Ectodermal cell (in vitro differentiated cells): Measurements from ENCODE around the gene CYTH2.

Source experiments
- H3K27ac ChIP-seq: 2 replicates; pipeline ENCODE4 v1.7.0; 2013; ENCODE audit warnings: mild to moderate bottlenecking, low read depth, low read length; ENCODE audit not compliant: insufficient read depth, poor library complexity, severe bottlenecking
- H3K27me3 ChIP-seq: 2 replicates; pipeline ENCODE4 v1.7.0; 2013; ENCODE audit warnings: mild to moderate bottlenecking, low read length; ENCODE audit not compliant: insufficient read depth, control insufficient read depth, poor library complexity, severe bottlenecking
- H3K36me3 ChIP-seq: one replicate; pipeline ENCODE4 v1.7.0; 2013; ENCODE audit warnings: low read length; ENCODE audit not compliant: control insufficient read depth, insufficient read depth
- H3K4me1 ChIP-seq: one replicate; pipeline ENCODE4 v1.7.0; 2013; ENCODE audit warnings: low read length; ENCODE audit not compliant: control insufficient read depth, insufficient read depth
- H3K4me3 ChIP-seq: 2 replicates; pipeline ENCODE4 v1.7.0; 2013; ENCODE audit warnings: low read depth, low read length, control low read depth; ENCODE audit not compliant: insufficient read depth
- H3K9me3 ChIP-seq: 2 replicates; pipeline ENCODE4 v1.7.0; 2013; ENCODE audit warnings: mild to moderate bottlenecking, low read length, moderate library complexity; ENCODE audit not compliant: control insufficient read depth
- WGBS, 2 experiments: methylation state at CpG; one replicate each; pipeline ENCODE4 v1.1.7; 2013; ENCODE audit warnings: missing lambda C conversion rate in 2 of 2; 5-methylcytosine and 5-hydroxymethylcytosine counted together

The CYTH2 gene

DNA sequence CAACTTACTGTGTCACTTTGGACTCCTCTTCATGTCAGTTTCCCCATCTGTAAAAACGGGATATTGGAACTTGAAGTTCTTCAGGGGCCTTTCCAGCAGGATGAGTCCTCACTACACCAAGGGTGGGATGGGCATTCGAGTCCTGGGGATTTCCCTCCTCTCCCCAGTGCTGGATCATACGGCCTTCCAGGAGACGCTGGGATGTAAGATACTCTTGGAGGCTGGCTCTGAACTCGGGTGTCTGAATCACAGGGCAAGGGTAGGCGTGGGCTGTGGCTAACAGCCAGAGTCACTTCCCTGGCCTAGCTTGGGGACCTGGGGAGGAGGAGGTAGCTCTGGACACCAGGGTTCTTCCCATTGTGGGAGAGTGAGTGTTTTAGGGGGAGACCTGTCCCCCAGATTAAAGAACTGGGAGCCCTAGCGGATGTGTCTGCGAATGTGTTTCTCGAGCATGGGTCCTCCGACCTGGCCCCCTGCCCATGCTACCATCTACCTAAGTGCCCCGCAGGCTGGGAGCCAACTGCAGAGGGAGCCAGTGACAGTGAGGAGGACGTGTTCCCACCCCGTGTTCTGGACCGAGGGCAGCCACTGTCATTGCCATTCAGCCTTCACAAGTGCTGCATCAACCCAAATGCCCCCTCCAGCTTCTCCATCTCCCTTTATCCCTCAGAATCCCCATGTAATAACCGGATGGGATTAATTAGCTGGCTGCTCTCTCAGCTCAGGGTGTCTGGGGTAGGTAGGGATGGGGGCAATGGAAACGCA, 2.4 kb upstream of the CYTH2 start:
- H3K27me3 ChIP-seq = no peaks in the 10 kb centered on the region
- H3K4me1 ChIP-seq = peaks cover 11% of the 10 kb centered on the region
- no peak overlapping the region for H3K4me3 ChIP-seq
- peaks cover 13% of the 10 kb centered on the region for H3K36me3 ChIP-seq
- WGBS, 2 experiments = 87% methylated on average over 16 of the region's 16 CpGs
- no peaks in the 10 kb centered on the region for H3K9me3 ChIP-seq
- H3K27ac ChIP-seq = no peak overlapping the region

DNA sequence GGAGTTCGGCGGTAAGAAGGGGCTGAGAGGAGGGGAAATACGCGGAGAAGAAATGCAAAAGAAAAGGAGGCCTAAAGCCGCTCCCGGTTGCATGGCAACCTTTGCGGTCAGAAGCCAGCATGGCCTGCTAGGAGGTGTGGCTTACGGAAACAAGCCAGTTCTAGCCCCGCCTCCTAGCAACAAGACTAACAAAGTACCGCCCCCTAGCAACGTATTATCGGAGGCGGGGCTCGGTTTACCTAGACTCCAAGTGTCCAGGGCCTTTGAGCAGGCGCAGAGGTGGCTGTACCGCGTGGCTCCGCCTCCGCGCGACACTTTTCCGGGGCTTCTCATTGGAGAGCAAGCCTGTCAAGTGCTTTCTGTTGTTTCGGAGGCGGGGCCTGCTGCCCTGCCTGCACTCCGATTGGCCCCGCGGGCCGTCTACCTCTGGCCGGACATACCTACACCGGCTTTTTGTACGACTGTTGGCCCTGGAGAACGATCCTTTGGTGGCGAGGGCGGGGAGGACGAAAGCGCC, 339 bp upstream of the CYTH2 start:
- 0% methylated on average over 36 of the region's 36 CpGs for WGBS, 2 experiments
- Histone ChIP-seq H3K4me3 (peak overlapping the region; percentile 75), H3K27ac (peak overlapping the region; percentile 95)

DNA sequence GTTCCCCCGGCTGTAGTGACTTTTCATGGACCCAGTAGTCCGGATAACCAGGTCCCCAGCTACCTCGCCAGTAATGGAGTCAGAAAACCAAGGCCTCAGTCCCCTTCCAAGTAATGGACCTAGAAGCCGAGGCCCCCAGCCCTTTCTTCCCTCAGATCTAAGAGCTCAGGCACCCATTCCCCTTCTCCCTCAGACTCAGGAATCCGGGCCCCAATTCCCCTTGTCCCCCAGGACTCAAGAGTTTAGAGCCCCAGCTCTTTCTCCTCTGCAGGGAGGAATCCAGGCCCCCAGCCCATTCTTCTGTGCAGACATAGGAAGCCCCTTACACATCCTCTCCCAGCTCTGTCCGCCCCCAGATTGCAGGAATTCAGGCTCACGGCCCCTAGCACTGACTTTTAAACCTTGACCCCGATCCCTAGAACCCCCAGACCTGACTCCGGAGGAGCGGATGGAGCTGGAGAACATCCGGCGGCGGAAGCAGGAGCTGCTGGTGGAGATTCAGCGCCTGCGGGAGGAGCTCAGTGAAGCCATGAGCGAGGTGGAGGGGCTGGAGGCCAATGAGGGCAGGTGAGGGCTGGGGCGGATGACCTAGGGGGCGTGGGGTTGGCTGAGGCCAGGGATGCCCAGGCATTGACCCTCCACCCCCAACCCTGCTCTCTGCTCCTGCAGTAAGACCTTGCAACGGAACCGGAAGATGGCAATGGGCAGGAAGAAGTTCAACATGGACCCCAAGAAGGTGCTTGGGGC, 938 bp downstream of the CYTH2 start:
- Histone ChIP-seq H3K27ac (no peak overlapping the region), H3K9me3 (no peaks in the 10 kb centered on the region), H3K27me3 (no peaks in the 10 kb centered on the region), H3K36me3 (peaks cover 38% of the 10 kb centered on the region), H3K4me3 (peak overlapping the region; percentile 75), H3K4me1 (peaks cover 11% of the 10 kb centered on the region)
- 72 to 75% methylated on average over 20 of the region's 20 CpGs for WGBS, 2 experiments

More for the DNA sequence above, 339 bp upstream of the CYTH2 start:
- Histone ChIP-seq H3K4me1 (peaks cover 11% of the 10 kb centered on the region), H3K27me3 (no peaks in the 10 kb centered on the region), H3K9me3 (no peaks in the 10 kb centered on the region), H3K36me3 (peaks cover 26% of the 10 kb centered on the region)

DNA sequence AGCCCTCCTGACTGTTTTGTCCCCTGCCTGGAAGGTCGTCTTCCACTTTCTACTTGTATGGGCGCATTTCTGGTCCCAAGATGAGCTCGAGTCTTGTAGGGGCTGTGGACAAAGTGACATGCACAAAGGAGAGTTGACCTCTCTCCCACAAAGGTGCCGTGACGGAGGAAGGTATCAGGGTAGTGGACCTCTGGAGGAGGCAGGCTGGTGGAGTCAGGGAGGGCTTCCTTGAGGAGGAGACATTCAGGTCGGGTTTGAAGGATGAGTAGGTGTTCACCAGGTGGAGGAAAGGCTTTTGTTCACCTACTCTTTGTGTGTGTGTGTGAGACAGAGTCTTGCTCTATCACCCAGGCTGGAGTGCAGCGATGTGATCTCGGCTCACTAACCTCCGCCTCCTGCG, 1.7 kb downstream of the CYTH2 start:
- peaks cover 45% of the 10 kb centered on the region for H3K36me3 ChIP-seq
- H3K27me3 ChIP-seq = no peaks in the 10 kb centered on the region
- WGBS, 2 experiments = 93 to 95% methylated on average over 10 of the region's 10 CpGs
- H3K4me1 ChIP-seq = peaks cover 11% of the 10 kb centered on the region
- H3K9me3 ChIP-seq = no peaks in the 10 kb centered on the region
- H3K27ac ChIP-seq = no peak overlapping the region
- H3K4me3 ChIP-seq = no peak overlapping the region

DNA sequence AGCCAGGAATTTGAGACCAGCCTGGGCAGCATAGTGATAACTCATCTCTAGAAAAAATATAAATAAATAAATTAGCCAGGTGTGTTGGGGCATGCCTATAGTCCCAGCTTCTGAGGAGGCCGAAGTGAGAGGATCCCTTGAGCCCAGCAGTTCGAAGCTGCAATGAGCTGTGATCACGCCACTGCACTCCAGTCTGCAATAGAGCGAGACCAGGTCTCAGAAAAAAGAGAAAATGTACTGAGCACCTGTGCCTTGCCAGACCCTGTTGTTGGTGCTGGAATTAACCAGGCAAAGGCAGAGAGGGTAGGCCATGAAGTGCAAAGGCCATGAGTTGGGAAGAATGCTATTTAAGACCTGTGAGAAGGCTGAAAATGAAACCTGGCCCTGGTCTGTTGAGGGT, 2.7 kb downstream of the CYTH2 start:
- peaks cover 53% of the 10 kb centered on the region for H3K36me3 ChIP-seq
- WGBS, 2 experiments = 94 to 95% methylated on average over 4 of the region's 4 CpGs

DNA sequence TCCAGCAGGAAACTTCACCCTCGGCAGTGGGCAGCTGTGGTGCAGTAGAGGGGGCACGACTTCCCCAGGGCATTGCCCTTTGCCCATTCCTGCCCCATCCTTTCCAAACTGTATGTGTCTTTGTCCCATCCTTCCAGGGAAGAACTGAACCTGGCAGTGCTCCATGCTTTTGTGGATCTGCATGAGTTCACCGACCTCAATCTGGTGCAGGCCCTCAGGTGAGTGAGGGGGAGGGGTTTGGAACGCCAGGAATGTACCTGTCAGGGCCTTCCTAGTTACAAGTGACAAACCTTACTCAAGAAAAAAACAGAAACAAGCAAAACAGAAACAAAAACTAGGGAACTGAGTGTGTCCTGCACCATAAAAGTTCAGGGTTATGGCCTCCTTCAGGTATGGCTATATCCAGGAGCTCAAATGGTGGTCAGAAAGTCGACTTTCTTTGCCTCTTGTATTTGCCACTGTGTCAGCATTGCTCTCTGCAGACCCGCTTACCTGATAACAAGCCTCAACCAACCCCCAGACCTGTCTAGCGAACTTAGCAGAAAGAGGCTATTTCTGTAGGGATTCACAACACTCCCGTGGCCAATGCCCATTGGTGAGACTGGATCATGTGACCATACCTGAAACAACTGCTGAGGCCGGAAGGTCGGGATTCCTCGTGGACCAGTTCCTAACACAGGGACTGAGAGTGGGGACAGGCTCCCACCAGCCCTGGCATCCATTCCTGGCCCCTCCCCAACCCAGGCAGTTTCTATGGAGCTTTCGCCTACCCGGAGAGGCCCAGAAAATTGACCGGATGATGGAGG, 4.2 kb downstream of the CYTH2 start:
- H3K9me3 ChIP-seq = no peaks in the 10 kb centered on the region
- H3K4me3 ChIP-seq = no peak overlapping the region
- H3K4me1 ChIP-seq = peaks cover 2% of the 10 kb centered on the region
- peaks cover 63% of the 10 kb centered on the region for H3K36me3 ChIP-seq
- WGBS, 2 experiments = 94 to 95% methylated on average over 13 to 14 of the region's 14 CpGs
- H3K27ac ChIP-seq = no peak overlapping the region
- no peaks in the 10 kb centered on the region for H3K27me3 ChIP-seq

More for the DNA sequence above, 2.7 kb downstream of the CYTH2 start:
- H3K27ac ChIP-seq = no peak overlapping the region
- H3K9me3 ChIP-seq = no peaks in the 10 kb centered on the region
- H3K4me3 ChIP-seq = no peak overlapping the region
- H3K4me1 ChIP-seq = peaks cover 11% of the 10 kb centered on the region
- no peaks in the 10 kb centered on the region for H3K27me3 ChIP-seq

DNA sequence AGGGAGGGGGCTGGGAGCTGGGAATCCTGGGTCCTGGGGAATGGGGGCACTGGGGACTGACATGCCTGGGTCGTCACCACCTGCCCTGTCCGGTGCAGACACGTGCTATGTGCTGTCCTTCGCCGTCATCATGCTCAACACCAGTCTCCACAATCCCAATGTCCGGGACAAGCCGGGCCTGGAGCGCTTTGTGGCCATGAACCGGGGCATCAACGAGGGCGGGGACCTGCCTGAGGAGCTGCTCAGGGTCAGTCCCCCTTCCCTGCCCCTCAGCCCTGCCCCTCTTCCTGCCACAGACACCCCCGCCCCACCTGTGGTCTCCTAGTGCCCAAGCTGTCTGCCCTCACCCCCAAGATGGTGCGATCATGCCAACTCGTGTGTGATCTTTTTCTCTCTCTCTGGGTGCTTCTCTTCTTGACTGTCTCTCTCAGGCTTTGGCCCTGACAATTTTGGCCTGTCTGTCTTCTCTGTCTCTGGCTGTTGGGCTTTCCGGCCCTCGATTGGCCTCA, 5.0 kb downstream of the CYTH2 start:
- H3K36me3 ChIP-seq = peaks cover 64% of the 10 kb centered on the region

DNA sequence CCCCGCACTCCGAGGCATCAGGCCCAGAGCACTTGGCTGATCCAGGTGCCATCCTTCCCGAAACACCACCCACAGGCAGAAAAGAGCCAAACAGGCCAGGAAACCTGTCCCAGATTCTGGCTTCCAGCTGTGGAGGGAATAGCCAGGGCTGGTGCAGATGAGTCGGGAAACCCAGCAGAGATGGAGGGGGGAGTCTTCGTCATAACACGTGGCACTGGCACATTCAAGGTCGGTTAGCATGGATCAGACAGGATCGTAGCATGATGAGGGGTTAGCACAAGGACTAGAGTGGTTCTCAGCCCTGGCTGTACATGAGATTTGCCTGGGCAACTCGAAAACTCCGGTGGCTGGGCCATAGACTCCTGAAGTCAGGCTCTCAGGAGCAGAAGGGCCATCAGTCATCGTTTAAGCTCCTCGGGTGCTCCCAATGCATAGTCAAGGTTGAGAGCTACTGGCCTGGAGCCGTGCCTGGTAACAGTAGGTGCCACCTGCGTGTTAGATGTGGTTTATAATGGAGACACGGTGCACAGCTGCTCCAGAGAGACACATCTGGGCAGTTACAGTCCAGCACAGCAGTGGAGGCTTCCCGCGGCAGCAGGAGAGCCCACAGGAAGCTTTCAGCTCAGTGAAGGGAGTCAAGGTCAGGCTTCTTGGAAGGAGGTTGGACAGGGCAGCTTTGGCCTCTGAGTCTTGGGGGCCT, 6.3 kb downstream of the CYTH2 start:
- Histone ChIP-seq H3K27me3 (no peaks in the 10 kb centered on the region), H3K9me3 (no peaks in the 10 kb centered on the region), H3K4me1 (no peaks in the 10 kb centered on the region), H3K27ac (no peak overlapping the region), H3K36me3 (peaks cover 71% of the 10 kb centered on the region), H3K4me3 (no peak overlapping the region)
- WGBS, 2 experiments = 96% methylated on average over 17 of the region's 17 CpGs

More for the DNA sequence above, 5.0 kb downstream of the CYTH2 start:
- Histone ChIP-seq H3K4me1 (peaks cover 2% of the 10 kb centered on the region), H3K27ac (no peak overlapping the region), H3K27me3 (no peaks in the 10 kb centered on the region), H3K9me3 (no peaks in the 10 kb centered on the region), H3K4me3 (no peak overlapping the region)
- WGBS, 2 experiments = 95 to 96% methylated on average over 16 of the region's 16 CpGs

DNA sequence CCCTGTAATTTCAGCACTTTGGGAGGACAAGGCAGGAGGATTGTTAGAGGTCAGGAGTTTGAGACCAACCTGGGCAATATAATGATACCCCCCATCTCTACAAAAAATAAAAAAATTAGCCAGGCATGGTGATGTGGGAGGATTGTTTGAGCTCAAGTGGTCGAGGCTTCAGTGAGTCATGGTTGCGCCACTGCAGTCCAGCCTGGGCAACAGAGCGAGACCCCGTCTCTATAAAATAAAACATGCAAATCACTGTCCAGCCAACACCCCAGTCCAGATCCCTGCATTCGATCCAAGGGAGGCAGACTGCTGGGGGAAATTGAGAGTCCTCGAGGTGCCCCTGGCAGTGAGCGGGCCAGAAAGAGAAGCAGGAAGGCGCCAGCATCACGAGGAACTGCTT, 7.0 kb downstream of the CYTH2 start:
- H3K4me3 ChIP-seq = no peak overlapping the region
- H3K4me1 ChIP-seq = no peaks in the 10 kb centered on the region
- H3K27me3 ChIP-seq = no peaks in the 10 kb centered on the region
- H3K9me3 ChIP-seq = no peaks in the 10 kb centered on the region
- H3K36me3 ChIP-seq = peaks cover 66% of the 10 kb centered on the region
- 94 to 96% methylated on average over 9 of the region's 9 CpGs for WGBS, 2 experiments
- no peak overlapping the region for H3K27ac ChIP-seq
